Muscle of leg (tissue), 11 donors: ENCODE measurements around the gene ABCA4. TPM values are rescaled to one million over a fixed set of nuclear protein-coding genes. Genes with fewer than 3 reads are reported as not detected.

Source experiments
- DNase-seq: peaks from one replicate; pipeline ENCODE4 v3.0.0; 2013
- H3K27ac ChIP-seq: one replicate; pipeline ENCODE4 v1.5.1; 2013; ENCODE audit warnings: mild to moderate bottlenecking, low read length, control low read depth
- H3K27me3 ChIP-seq: one replicate; pipeline ENCODE4 v1.6.1; 2013; ENCODE audit warnings: low read length; ENCODE audit not compliant: control insufficient read depth, insufficient read depth
- H3K36me3 ChIP-seq: one replicate; pipeline ENCODE4 v1.6.1; 2013; ENCODE audit warnings: low read length; ENCODE audit not compliant: control insufficient read depth, insufficient read depth
- H3K4me1 ChIP-seq: one replicate; pipeline ENCODE4 v1.6.1; 2013; ENCODE audit warnings: low read length; ENCODE audit not compliant: control insufficient read depth, insufficient read depth
- H3K4me3 ChIP-seq: one replicate; pipeline ENCODE4 v1.5.1; 2013; ENCODE audit warnings: low read length, control low read depth
- H3K9me3 ChIP-seq: replicated peaks from 2 replicates; pipeline ENCODE4 v1.6.1; 2013; ENCODE audit warnings: low read depth, low read length; ENCODE audit not compliant: control insufficient read depth
- WGBS: methylation state at CpG from one replicate; pipeline ENCODE4 v1.1.5; 2013; ENCODE audit warnings: missing lambda C conversion rate; ENCODE audit not compliant: insufficient coverage; 5-methylcytosine and 5-hydroxymethylcytosine counted together
- polyA plus RNA-seq, 8 donors: library from polyadenylated mRNA; unstranded; fragments of 120-200 nt; gene quantifications; one replicate each; pipeline versions ENCODE4 v1.2.1 to v1.2.3, GENCODE V29; 2013; ENCODE audit warnings: inconsistent platforms in 1 of 8, low replicate concordance in 1 of 8; ENCODE audit not compliant: insufficient read length in 8 of 8, insufficient read depth in 1 of 8
- total RNA-seq: library from RNA; stranded (reverse); fragments of 120-200 nt; gene quantifications from one replicate; pipeline ENCODE4 v1.2.4, GENCODE V29; 2013

Gene ABCA4
- total and polyA plus RNA-seq, 9 donors: 0.19 to 1.1 (median 0.49) TPM

GRCh38 chr1:94106716-94107115 is 14.2 kb downstream of the ABCA4 start:
- peaks cover 9% of the 10 kb centered on the region for H3K4me1 ChIP-seq
- no peaks in the 10 kb centered on the region for H3K9me3 ChIP-seq
- no peak overlapping the region for H3K4me3 ChIP-seq
- no peaks in the 10 kb centered on the region for H3K36me3 ChIP-seq
- WGBS: 76% methylated on average over 5 of the region's 8 CpGs
- DNase-seq: no peak
- peaks cover 18% of the 10 kb centered on the region for H3K27me3 ChIP-seq
- H3K27ac ChIP-seq: no peak overlapping the region

GRCh38 chr1:94105957-94106529 is 14.9 kb downstream of the ABCA4 start:
- no peaks in the 10 kb centered on the region for H3K36me3 ChIP-seq
- 77% methylated on average over 5 of the region's 9 CpGs for WGBS
- peak; percentile 59 for DNase-seq
- no peaks in the 10 kb centered on the region for H3K9me3 ChIP-seq
- H3K27me3 ChIP-seq: peaks cover 15% of the 10 kb centered on the region
- no peak overlapping the region for H3K4me3 ChIP-seq
- peaks cover 10% of the 10 kb centered on the region for H3K4me1 ChIP-seq
- no peak overlapping the region for H3K27ac ChIP-seq

GRCh38 chr1:94105581-94105952 is 15.4 kb downstream of the ABCA4 start:
- Histone ChIP-seq H3K36me3 (no peaks in the 10 kb centered on the region), H3K9me3 (no peaks in the 10 kb centered on the region), H3K4me3 (no peak overlapping the region), H3K27me3 (peaks cover 15% of the 10 kb centered on the region), H3K4me1 (peaks cover 10% of the 10 kb centered on the region), H3K27ac (no peak overlapping the region)
- WGBS: 79% methylated on average over 5 of the region's 7 CpGs
- no peak for DNase-seq

GRCh38 chr1:94104776-94105580 is 16.0 kb downstream of the ABCA4 start:
- no peaks in the 10 kb centered on the region for H3K9me3 ChIP-seq
- no peak for DNase-seq
- 74% methylated on average over 8 of the region's 10 CpGs for WGBS
- H3K4me3 ChIP-seq: no peak overlapping the region
- H3K27me3 ChIP-seq: peaks cover 15% of the 10 kb centered on the region
- H3K36me3 ChIP-seq: no peaks in the 10 kb centered on the region
- no peak overlapping the region for H3K27ac ChIP-seq
- peaks cover 10% of the 10 kb centered on the region for H3K4me1 ChIP-seq

GRCh38 chr1:94104127-94104684 is 16.7 kb downstream of the ABCA4 start:
- DNase-seq: no peak
- Histone ChIP-seq H3K9me3 (no peaks in the 10 kb centered on the region), H3K4me3 (no peak overlapping the region), H3K27ac (no peak overlapping the region), H3K27me3 (peaks cover 15% of the 10 kb centered on the region), H3K4me1 (peaks cover 4% of the 10 kb centered on the region), H3K36me3 (no peaks in the 10 kb centered on the region)
- WGBS: 86% methylated on average over 9 of the region's 9 CpGs

- Histone ChIP-seq H3K27ac (no peak overlapping the region), H3K27me3 (peaks cover 15% of the 10 kb centered on the region), H3K4me1 (peaks cover 6% of the 10 kb centered on the region), H3K4me3 (no peak overlapping the region), H3K9me3 (no peaks in the 10 kb centered on the region), H3K36me3 (no peaks in the 10 kb centered on the region)
- no peak for DNase-seq
- WGBS: no CpG with 5 or more reads among the region's 4 CpGs
Measured at GRCh38 chr1:94103608-94104007, 17.3 kb downstream of the ABCA4 start.

- H3K27ac ChIP-seq: no peak overlapping the region
- 69% methylated on average over 11 of the region's 15 CpGs for WGBS
Measured at GRCh38 chr1:94101613-94102525, 19.1 kb downstream of the ABCA4 start.

GRCh38 chr1:94100785-94101612 is 19.9 kb downstream of the ABCA4 start:
- no peak overlapping the region for H3K4me3 ChIP-seq
- H3K27ac ChIP-seq: no peak overlapping the region
- peaks cover 24% of the 10 kb centered on the region for H3K4me1 ChIP-seq
- H3K9me3 ChIP-seq: no peaks in the 10 kb centered on the region
- 49% methylated on average over 15 of the region's 19 CpGs for WGBS
- H3K27me3 ChIP-seq: peaks cover 7% of the 10 kb centered on the region
- no peak for DNase-seq
- H3K36me3 ChIP-seq: no peaks in the 10 kb centered on the region

More at GRCh38 chr1:94101613-94102525, 19.1 kb downstream of the ABCA4 start:
- H3K4me1 ChIP-seq: peaks cover 15% of the 10 kb centered on the region
- DNase-seq: no peak
- peaks cover 10% of the 10 kb centered on the region for H3K27me3 ChIP-seq
- H3K4me3 ChIP-seq: no peak overlapping the region
- no peaks in the 10 kb centered on the region for H3K9me3 ChIP-seq
- no peaks in the 10 kb centered on the region for H3K36me3 ChIP-seq

GRCh38 chr1:94100129-94100784 is 20.7 kb downstream of the ABCA4 start:
- H3K36me3 ChIP-seq: no peaks in the 10 kb centered on the region
- no peak overlapping the region for H3K4me3 ChIP-seq
- no peak for DNase-seq
- WGBS: 90% methylated on average over 2 of the region's 5 CpGs
- H3K27me3 ChIP-seq: peaks cover 7% of the 10 kb centered on the region
- H3K27ac ChIP-seq: no peak overlapping the region
- no peaks in the 10 kb centered on the region for H3K9me3 ChIP-seq
- H3K4me1 ChIP-seq: peaks cover 31% of the 10 kb centered on the region
